Aorta (tissue), 5 donors: ENCODE data around the gene LRP1B. TPM values are rescaled to one million over a fixed set of nuclear protein-coding genes. Genes with fewer than 3 reads are reported as not detected.
A peak's percentile ranks its signal among the peaks of the same experiment; 100 is the strongest.

Source experiments
- ATAC-seq: fragments of 200-7000 bp; cut with Tn5 transposase; one replicate; pipeline ENCODE4 v1.9.1; 2022; ENCODE audit warnings: moderate library complexity; ENCODE audit not compliant: low FRiP score
- DNase-seq, 2 donors: peaks; one replicate each; pipeline ENCODE4 v3.0.0-alpha.2; 2020
- H3K27ac ChIP-seq, 2 donors: one replicate each; pipeline ENCODE4 v1.5.1; 2013; ENCODE audit warnings: low read length in 2 of 2, mild to moderate bottlenecking in 2 of 2, moderate library complexity in 2 of 2, control low read depth in 1 of 2, inconsistent platforms in 1 of 2, low read depth in 1 of 2
- H3K27me3 ChIP-seq, 2 donors: one replicate each; pipeline ENCODE4 v1.6.1; 2013; ENCODE audit warnings: control low read depth in 1 of 2, low read length in 1 of 2, mild to moderate bottlenecking in 1 of 2, moderate library complexity in 1 of 2; ENCODE audit not compliant: insufficient read depth in 2 of 2, control insufficient read depth in 1 of 2
- H3K36me3 ChIP-seq, 2 donors: one replicate each; pipeline ENCODE4 v1.6.1; 2013; ENCODE audit warnings: control low read depth in 1 of 2, low read length in 1 of 2, mild to moderate bottlenecking in 1 of 2; ENCODE audit not compliant: insufficient read depth in 2 of 2, control insufficient read depth in 1 of 2
- H3K4me1 ChIP-seq, 2 donors: one replicate each; pipeline ENCODE4 v1.6.1; 2013; ENCODE audit warnings: low read length in 2 of 2, control low read depth in 1 of 2, mild to moderate bottlenecking in 1 of 2, moderate library complexity in 1 of 2; ENCODE audit not compliant: insufficient read depth in 2 of 2, control insufficient read depth in 1 of 2
- H3K4me3 ChIP-seq, 2 donors: one replicate each; pipeline ENCODE4 v1.5.1; 2013; ENCODE audit warnings: low read length in 2 of 2, control low read depth in 1 of 2, mild to moderate bottlenecking in 1 of 2
- H3K9me3 ChIP-seq: one replicate; pipeline ENCODE4 v1.6.1; 2013; ENCODE audit warnings: mild to moderate bottlenecking, low read length; ENCODE audit not compliant: control insufficient read depth
- WGBS, 2 donors: extraction: QIAGEN DNeasy Blood & Tissue Kit; methylation state at CpG; one replicate each; pipeline ENCODE4 v1.1.7; 2013; 5-methylcytosine and 5-hydroxymethylcytosine counted together
- intact Hi-C, 2 donors: fragments of 100-400 bp; cut with DNase I; formaldehyde crosslinking; loops; one replicate each; pipeline versions ENCODE4 v1.14.2 to v1.15.0; 2022
- polyA plus RNA-seq, 2 donors: library from polyadenylated mRNA; stranded (reverse); fragments of 200-250 nt; gene quantifications; one replicate each; pipeline ENCODE4 v1.2.3, GENCODE V29; 2013
- total RNA-seq, 2 donors: library from RNA; stranded (reverse); fragmentation: NEBNext Ultra II Directional; extraction: Animal tissue kit (Norgen Biotek cat#: 25700); gene quantifications; one replicate each; pipeline ENCODE4 v1.2.1, GENCODE V29; 2021
- donor health status: healthy with polysubstance abuse.
- donor health status: Bipolar disorder and iron deficiency.
- donor health status: DM: no; HTN: no; CAD: no.
- donor health status: DM: no; HTN: no; CAD: no.
- donor health status: DM: yes; HTN: yes; CAD: no.

LRP1B gene
- total and polyA plus RNA-seq, 4 donors: 0.33 to 0.94 TPM; not detected in 2

GRCh38 chr2:140717481-140717880 lies 1413.3 kb downstream of the LRP1B start:
- no peak for ATAC-seq
- H3K4me3 ChIP-seq: no peak overlapping the region
- H3K4me1 ChIP-seq: no peaks in the 10 kb centered on the region
- no peaks in the 10 kb centered on the region for H3K36me3 ChIP-seq
- intact Hi-C loops: no loop called here
- DNase-seq: no peak
- WGBS, 2 donors: 73 to 75% methylated on average over 2 of the region's 2 CpGs
- no peak overlapping the region for H3K27ac ChIP-seq
- no peaks in the 10 kb centered on the region for H3K9me3 ChIP-seq
- H3K27me3 ChIP-seq: no peaks in the 10 kb centered on the region

- Histone ChIP-seq H3K27me3 (peaks cover 0 to 1% of the 10 kb centered on the region in 2 donors), H3K9me3 (no peaks in the 10 kb centered on the region), H3K27ac (no peak overlapping the region), H3K4me1 (no peaks in the 10 kb centered on the region), H3K36me3 (no peaks in the 10 kb centered on the region), H3K4me3 (no peak overlapping the region)
- WGBS, 2 donors: 80 to 82% methylated on average over 3 of the region's 3 CpGs
- intact Hi-C loops: no loop called here
- DNase-seq (no peak), ATAC-seq (no peak)
Measured at GRCh38 chr2:140714586-140714985, 1416.2 kb downstream of the LRP1B start.

DNA sequence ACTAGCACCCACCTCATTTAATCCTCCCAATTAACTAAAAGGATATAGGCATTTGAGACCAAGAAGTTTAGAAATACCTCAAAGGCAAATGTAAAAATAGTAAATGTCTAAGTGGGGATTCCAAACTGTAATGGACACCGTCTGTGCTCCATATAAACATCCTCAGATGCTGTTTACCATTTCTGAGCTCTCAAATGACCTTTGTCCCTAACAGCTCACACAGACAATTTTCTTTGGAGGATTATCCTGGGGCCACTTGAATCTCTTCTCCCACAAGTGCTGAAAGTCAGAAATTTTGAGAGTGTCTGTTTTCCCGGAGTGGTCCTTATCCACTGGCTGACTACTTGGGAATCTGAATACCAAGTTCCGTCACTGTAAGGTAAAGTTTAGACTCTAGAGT lies 1418.9 kb downstream of the LRP1B start:
- Histone ChIP-seq H3K4me1 (no peaks in the 10 kb centered on the region), H3K27me3 (peaks cover 0 to 1% of the 10 kb centered on the region in 2 donors), H3K4me3 (no peak overlapping the region), H3K27ac (no peak overlapping the region), H3K36me3 (no peaks in the 10 kb centered on the region), H3K9me3 (no peaks in the 10 kb centered on the region)
- WGBS, 2 donors: 92% methylated on average over 3 of the region's 3 CpGs
- DNase-seq: no peak
- intact Hi-C loops: no loop called here
- ATAC-seq: no peak

- intact Hi-C loops: no loop called here
- WGBS, 2 donors: 91 to 92% methylated on average over 5 of the region's 5 CpGs
- H3K9me3 ChIP-seq: no peaks in the 10 kb centered on the region
Measured at GRCh38 chr2:140701726-140702125, 1429.1 kb downstream of the LRP1B start.

GRCh38 chr2:140698636-140699035 lies 1432.2 kb downstream of the LRP1B start:
- H3K36me3 ChIP-seq: no peaks in the 10 kb centered on the region
- no peak overlapping the region for H3K4me3 ChIP-seq
- no peaks in the 10 kb centered on the region for H3K27me3 ChIP-seq
- WGBS, 2 donors: 75 to 87% methylated on average over 2 of the region's 2 CpGs
- DNase-seq (no peak), ATAC-seq (no peak)
- no peak overlapping the region for H3K27ac ChIP-seq
- no peaks in the 10 kb centered on the region for H3K4me1 ChIP-seq
- intact Hi-C loops: no loop called here
- H3K9me3 ChIP-seq: peaks cover 1% of the 10 kb centered on the region

More at GRCh38 chr2:140701726-140702125, 1429.1 kb downstream of the LRP1B start:
- Histone ChIP-seq H3K27ac (no peak overlapping the region), H3K36me3 (no peaks in the 10 kb centered on the region), H3K4me3 (no peak overlapping the region), H3K4me1 (no peaks in the 10 kb centered on the region), H3K27me3 (no peaks in the 10 kb centered on the region)
- DNase-seq: no peak
- ATAC-seq: no peak

- WGBS, 2 donors: 91% methylated on average over 3 of the region's 3 CpGs
- intact Hi-C loops: no loop called here
- Histone ChIP-seq H3K27ac (no peak overlapping the region), H3K36me3 (no peaks in the 10 kb centered on the region), H3K4me3 (no peak overlapping the region), H3K4me1 (no peaks in the 10 kb centered on the region), H3K27me3 (no peaks in the 10 kb centered on the region), H3K9me3 (peaks cover 1% of the 10 kb centered on the region)
- DNase-seq (no peak), ATAC-seq (no peak)
Measured at GRCh38 chr2:140696449-140696848, 1434.4 kb downstream of the LRP1B start.

DNA sequence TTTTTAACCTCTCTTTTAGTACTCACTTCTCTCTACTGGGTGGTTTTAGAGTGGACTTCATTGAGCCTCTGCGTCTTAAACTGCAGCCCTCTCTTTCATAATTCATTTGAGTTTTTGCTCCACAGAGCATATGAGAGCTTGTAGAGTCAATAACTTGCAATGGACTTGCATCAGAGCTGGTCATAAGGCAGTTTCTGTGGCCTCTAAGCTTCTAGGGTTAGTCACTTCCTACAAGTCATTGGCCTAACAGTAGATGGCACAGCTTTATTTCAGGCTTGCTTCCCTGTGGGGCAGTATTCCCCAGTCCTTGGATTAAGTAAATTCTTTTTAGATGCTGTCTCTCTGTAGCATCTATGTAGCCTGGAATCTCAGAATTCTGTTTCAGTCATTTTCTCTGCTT lies 1435.7 kb downstream of the LRP1B start:
- 89 to 93% methylated on average over 1 of the region's 1 CpG for WGBS, 2 donors
- no peak for ATAC-seq
- Histone ChIP-seq H3K27me3 (no peaks in the 10 kb centered on the region), H3K36me3 (no peaks in the 10 kb centered on the region), H3K4me3 (no peak overlapping the region), H3K4me1 (no peaks in the 10 kb centered on the region), H3K9me3 (peaks cover 1% of the 10 kb centered on the region), H3K27ac (no peak overlapping the region)
- intact Hi-C loops: no loop called here
- DNase-seq: no peak

GRCh38 chr2:140687825-140688224 lies 1443.0 kb downstream of the LRP1B start:
- Histone ChIP-seq H3K4me1 (no peaks in the 10 kb centered on the region), H3K9me3 (no peaks in the 10 kb centered on the region)
- ATAC-seq: no peak

DNA sequence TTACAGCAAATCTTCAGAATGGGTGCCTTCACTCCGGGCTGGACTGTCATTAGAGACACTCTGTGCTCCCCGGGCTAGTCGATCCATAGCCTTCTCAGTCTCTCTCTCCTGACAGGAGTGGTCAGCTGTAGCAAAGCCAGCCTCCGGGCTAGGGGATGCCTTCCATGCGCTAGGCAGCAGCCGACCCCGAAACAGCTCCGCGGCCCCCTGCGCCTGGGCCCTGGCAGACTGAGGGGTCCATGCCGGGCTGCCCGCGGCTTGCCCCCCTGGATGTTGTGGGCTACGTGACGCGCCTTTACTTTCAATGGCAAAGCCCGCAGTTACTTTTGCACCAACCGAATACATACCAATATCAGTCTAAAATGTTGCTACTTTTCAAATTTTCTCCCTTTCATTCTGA lies 1447.2 kb downstream of the LRP1B start:
- Histone ChIP-seq H3K4me3 (no peak overlapping the region), H3K27me3 (no peaks in the 10 kb centered on the region), H3K27ac (no peak overlapping the region), H3K36me3 (no peaks in the 10 kb centered on the region), H3K4me1 (no peaks in the 10 kb centered on the region), H3K9me3 (no peaks in the 10 kb centered on the region)
- ATAC-seq (no peak), DNase-seq (peak in 1 of 2 donors; percentile 69)
- WGBS, 2 donors: 92 to 95% methylated on average over 18 of the region's 18 CpGs
- intact Hi-C loops: no loop called here

More at GRCh38 chr2:140687825-140688224, 1443.0 kb downstream of the LRP1B start:
- no peak overlapping the region for H3K27ac ChIP-seq
- no peak for DNase-seq
- H3K27me3 ChIP-seq: no peaks in the 10 kb centered on the region
- no peak overlapping the region for H3K4me3 ChIP-seq
- intact Hi-C loops: no loop called here
- H3K36me3 ChIP-seq: no peaks in the 10 kb centered on the region
